Stimulated activated CD8-positive, alpha-beta memory T cell treated with anti-CD3 and anti-CD28 coated beads, Interleukin-4, amount 100 ng/mL, for 1 hour (primary cell): ENCODE data around the gene TSEN54.

Experiments used
- DNase-seq, 2 donors: peaks; one replicate each; pipeline ENCODE4 v3.0.0-alpha.2; 2020; ENCODE audit warnings: low read depth in 2 of 2, low spot score in 1 of 2

Gene TSEN54

GRCh38 chr17:75564195-75564594 lies 47.9 kb downstream of the TSEN54 start:
- DNase-seq, result no peak

- DNase-seq, result no peak
Measured at GRCh38 chr17:75565066-75565465, 48.7 kb downstream of the TSEN54 start.

GRCh38 chr17:75565618-75566017 lies 49.3 kb downstream of the TSEN54 start:
- DNase-seq, result no peak

GRCh38 chr17:75566416-75566815 lies 50.1 kb downstream of the TSEN54 start:
- DNase-seq, result no peak

- DNase-seq, result no peak
Measured at GRCh38 chr17:75566834-75567233, 50.5 kb downstream of the TSEN54 start.

GRCh38 chr17:75568412-75569255 lies 52.3 kb downstream of the TSEN54 start:
- no peak for DNase-seq

- DNase-seq, result no peak
Measured at GRCh38 chr17:75570034-75570676, 53.8 kb downstream of the TSEN54 start.

GRCh38 chr17:75570772-75571171 lies 54.4 kb downstream of the TSEN54 start:
- DNase-seq, result no peak

- no peak for DNase-seq
Measured at GRCh38 chr17:75571197-75571884, 55.0 kb downstream of the TSEN54 start.

- no peak for DNase-seq
Measured at GRCh38 chr17:75571885-75572215, 55.5 kb downstream of the TSEN54 start.

GRCh38 chr17:75572713-75573539 lies 56.6 kb downstream of the TSEN54 start:
- DNase-seq, result no peak

- no peak for DNase-seq
Measured at GRCh38 chr17:75573540-75573957, 57.2 kb downstream of the TSEN54 start.

- DNase-seq, result no peak
Measured at GRCh38 chr17:75573994-75574393, 57.7 kb downstream of the TSEN54 start.
